RWPE1 (cell line): Measurements from ENCODE around the gene AGK.

Experiments
- CTCF ChIA-PET: fragments of 350-600 bp; sonication (Branson Sonifier 250); formaldehyde crosslinking; extraction: SDS; loops from one replicate; lab custom pipeline; 2021; lab: Yijun Ruan, JAX
- POLR2A ChIA-PET: fragments of 400-600 bp; formaldehyde crosslinking; extraction: SDS; loops from one replicate; lab custom pipeline; 2020; ENCODE audit warnings: antibody characterized with exemption; ENCODE audit not compliant: low non-redundant PET; lab: Yijun Ruan, JAX
- DNase-seq: peaks from one replicate; pipeline ENCODE4 v3.0.0; 2012; ENCODE audit warnings: low spot score
- H3K27ac ChIP-seq: fragments of 450-650 bp; 2 replicates; pipeline ENCODE4 v1.5.1; 2017
- CTCF ChIP-seq: fragments of 450-650 bp; conservative IDR thresholded peaks from 2 replicates; pipeline ENCODE4 v1.5.1; 2017; ENCODE audit warnings: low read depth, mild to moderate bottlenecking

Gene AGK

GRCh38 chr7:141674702-141675101 is 123.5 kb downstream of the AGK start:
- no peak for DNase-seq
- no peak; the same call in 1 of the 2 replicates for TF ChIP-seq CTCF
- H3K27ac ChIP-seq = peak overlapping the region; percentile 86
- ChIA-PET POLR2A (no interaction called here), CTCF (no interaction called here)

- DNase-seq = no peak
- ChIA-PET POLR2A (no interaction called here), CTCF (interaction anchor here (0.5 to 0.9 kb wide), 2 partner anchors 13 to 48 kb away, joined by 4 read pairs; no protein-coding TSS in a partner anchor)
- H3K27ac ChIP-seq = no peak overlapping the region
- TF ChIP-seq CTCF = no peak
These were observed 124.4 kb downstream of the AGK start for GRCh38 chr7:141675436-141676215.

GRCh38 chr7:141676618-141677017 is 125.4 kb downstream of the AGK start:
- POLR2A ChIA-PET = no interaction called here
- TF ChIP-seq CTCF = no peak
- H3K27ac ChIP-seq = peak overlapping the region; percentile 82
- DNase-seq = peak; percentile 23
- CTCF ChIA-PET = interaction anchor here (0.6 kb wide), 1 partner anchor 1434 kb away, joined by 3 read pairs; no protein-coding TSS in a partner anchor

GRCh38 chr7:141679014-141679413 is 127.8 kb downstream of the AGK start:
- H3K27ac ChIP-seq = no peak overlapping the region
- ChIA-PET CTCF (no interaction called here), POLR2A (no interaction called here)
- TF ChIP-seq CTCF = no peak
- no peak for DNase-seq

DNA sequence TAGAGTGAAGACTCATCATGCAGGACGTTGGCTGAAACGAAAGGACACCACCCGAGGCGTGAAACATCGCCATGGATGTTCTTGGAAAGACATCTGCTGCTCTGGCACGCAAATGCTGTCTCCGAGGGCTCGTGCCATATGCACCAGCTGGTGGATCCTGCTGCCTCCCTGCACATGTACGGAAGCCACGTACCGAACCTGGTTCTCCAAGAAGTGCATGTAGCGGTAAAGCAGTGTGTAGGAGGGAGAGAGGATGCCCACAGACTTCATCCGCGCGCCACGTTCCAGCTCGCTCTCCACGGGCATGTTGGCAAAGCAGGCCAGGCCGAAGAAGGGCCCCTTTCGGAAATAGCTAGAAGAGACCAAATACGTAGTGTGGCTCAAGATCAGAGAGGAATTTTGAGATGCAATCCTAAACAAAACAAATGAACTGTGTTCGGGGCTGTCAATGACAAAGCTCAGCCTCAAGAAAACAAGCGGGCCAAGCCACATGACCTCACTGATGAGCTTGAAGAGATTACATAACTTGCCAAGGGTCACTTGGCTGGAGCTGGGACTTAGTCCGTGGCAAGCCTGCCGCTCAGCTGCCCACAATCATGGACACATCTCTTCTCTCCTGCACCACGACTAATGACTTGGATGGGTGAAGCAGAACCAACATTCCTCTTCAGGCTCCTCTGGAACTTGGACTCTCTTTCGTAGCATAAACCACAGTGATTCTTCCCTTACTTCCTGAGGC is 134.2 kb downstream of the AGK start:
- TF ChIP-seq CTCF = no peak
- no peak overlapping the region for H3K27ac ChIP-seq
- CTCF ChIA-PET = interaction anchor here (0.5 kb wide), 1 partner anchor 291 kb away, joined by 3 read pairs; no protein-coding TSS in a partner anchor
- POLR2A ChIA-PET = no interaction called here
- no peak for DNase-seq

DNA sequence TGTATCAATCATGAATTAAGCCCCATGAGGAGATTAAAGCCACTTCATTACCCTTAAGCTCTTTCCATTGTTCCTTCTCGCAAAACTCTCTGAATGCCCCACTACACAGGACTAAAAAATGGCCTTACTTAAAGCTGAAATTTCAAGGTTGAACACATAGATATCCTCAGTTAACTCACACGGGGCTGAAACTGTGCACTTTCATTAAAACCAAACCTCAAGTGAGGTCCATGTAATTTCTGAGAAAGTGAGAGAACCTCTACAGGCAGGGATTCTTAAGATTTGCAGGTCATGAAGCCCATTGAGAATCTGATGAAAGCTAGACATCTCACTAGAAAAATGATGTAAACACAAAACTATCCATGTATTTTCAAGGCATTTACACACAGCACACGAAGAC is 134.9 kb downstream of the AGK start:
- POLR2A ChIA-PET = no interaction called here
- TF ChIP-seq CTCF = no peak
- H3K27ac ChIP-seq = no peak overlapping the region
- DNase-seq = no peak
- CTCF ChIA-PET = interaction anchor here (0.5 kb wide), 2 partner anchors 290 to 401 kb away, joined by 3 read pairs; no protein-coding TSS in a partner anchor
